ENCODE measurements around the gene RPAP3. TPM values are rescaled to one million over a fixed set of nuclear protein-coding genes. Genes with fewer than 3 reads are reported as not detected.

Gene RPAP3
- total RNA-seq, 1 experiment from 2014 or later, result 19.5 TPM

DNA sequence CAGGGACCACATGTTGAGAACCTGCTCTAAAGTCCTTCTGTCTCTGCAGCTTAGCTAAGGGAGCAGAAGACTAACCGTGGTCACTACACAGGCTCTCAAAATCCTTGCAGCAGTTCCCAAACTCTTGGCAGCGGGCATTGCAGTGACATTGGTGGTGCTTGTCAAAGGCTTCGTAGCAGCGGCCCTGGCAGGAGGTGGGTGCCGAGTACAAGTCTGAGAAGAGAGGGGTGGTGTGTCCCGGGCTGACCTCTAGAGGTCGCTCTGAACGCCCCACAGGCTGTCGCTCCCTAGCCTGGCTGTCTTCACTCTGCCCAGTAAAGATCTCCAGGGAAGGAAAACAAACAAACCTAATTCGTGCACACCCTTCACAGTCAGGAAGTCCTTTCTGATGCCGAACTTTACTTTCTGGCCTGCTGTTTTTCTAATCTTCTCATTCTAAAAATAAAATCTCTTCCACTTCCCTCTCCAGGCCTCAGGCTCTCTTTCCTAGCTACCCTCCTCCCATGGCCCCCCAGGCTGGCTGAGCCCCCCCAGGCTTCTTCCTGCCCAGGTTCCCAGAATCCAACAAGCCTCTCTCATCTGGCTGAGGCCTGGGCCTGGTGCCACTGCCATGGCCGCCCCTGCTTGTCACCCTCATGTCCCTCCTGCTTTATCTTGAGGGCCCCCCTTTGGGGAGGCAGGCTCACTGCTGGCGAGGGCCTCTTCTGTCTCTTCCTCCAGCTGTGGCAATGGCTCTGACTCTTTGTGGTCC is 11.8 kb upstream of the RPAP3 start:
- Histone ChIP-seq H3K27me3 (ENCODE audit: control insufficient read depth, insufficient read depth, low read length) (peaks cover 21% of the 10 kb centered on the region), H3K36me3 (replicated peaks; ENCODE audit: control insufficient read depth, insufficient read depth, low read length) (no peaks in the 10 kb centered on the region), H3K4me3 (ENCODE audit: insufficient read depth, low read depth, low read length) (no peak overlapping the region)
- peak; percentile 96 for DNase-seq

DNA sequence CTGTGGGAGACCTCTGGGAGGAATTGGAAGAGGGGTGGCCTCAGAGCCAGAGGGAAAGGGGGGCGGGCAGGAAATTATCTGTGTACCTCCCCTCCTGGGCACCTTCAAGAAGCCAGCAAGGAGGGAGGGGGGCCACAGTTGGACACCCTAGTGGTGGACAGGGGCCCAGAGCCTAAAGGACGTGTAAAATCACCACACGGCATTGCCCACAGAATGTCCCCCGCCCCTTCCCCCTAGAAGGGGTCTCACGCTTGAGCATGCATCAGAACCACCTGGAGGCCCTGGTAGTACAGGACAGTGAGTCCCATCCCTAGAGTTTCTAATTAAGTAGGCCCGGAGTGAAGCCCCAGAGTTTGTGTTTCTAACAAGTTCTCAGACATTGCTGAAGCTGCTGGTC is 11.2 kb upstream of the RPAP3 start:
- Histone ChIP-seq H3K36me3 (replicated peaks; ENCODE audit: control insufficient read depth, insufficient read depth, low read length) (no peaks in the 10 kb centered on the region), H3K4me3 (ENCODE audit: insufficient read depth, low read depth, low read length) (no peak overlapping the region), H3K27me3 (ENCODE audit: control insufficient read depth, insufficient read depth, low read length) (peaks cover 21% of the 10 kb centered on the region)
- no peak for DNase-seq

DNA sequence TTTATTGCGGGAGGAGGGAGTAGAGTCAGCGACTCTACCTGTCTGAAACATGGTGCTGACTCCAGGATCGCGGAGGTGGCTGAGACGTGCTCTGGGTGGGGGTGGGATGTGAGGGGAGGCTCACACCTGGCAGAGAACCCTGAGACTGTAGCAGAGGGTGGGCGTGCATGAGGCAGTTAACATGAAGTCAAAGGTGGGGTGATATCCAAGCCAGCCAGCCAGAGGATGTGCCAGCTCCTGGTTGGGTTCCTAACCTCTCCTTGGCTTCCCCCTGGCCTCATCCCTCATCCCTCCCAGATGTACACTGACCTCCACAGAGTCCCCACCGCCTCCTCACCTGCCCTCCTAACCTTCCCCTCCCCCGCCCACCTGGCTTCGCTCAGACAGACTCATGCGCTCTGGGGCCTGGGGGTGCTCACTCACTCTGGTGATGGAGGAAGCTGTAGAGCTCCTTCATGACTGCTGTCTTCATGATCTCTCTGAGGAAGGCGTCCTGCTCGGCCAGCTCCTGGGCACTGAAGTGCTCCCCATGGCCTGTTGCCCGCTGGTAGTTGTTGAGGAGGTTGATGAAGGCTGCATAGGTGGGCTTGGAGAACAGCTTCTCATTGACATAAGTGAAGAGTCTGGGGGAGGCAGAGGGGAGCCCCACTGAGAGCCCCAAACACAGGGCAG is 10.2 kb upstream of the RPAP3 start:
- H3K27me3 ChIP-seq (ENCODE audit: control insufficient read depth, insufficient read depth, low read length), result peaks cover 21% of the 10 kb centered on the region
- no peak for DNase-seq
- no peak overlapping the region for H3K4me3 ChIP-seq (ENCODE audit: insufficient read depth, low read depth, low read length)
- H3K36me3 ChIP-seq (replicated peaks; ENCODE audit: control insufficient read depth, insufficient read depth, low read length), result no peaks in the 10 kb centered on the region

DNA sequence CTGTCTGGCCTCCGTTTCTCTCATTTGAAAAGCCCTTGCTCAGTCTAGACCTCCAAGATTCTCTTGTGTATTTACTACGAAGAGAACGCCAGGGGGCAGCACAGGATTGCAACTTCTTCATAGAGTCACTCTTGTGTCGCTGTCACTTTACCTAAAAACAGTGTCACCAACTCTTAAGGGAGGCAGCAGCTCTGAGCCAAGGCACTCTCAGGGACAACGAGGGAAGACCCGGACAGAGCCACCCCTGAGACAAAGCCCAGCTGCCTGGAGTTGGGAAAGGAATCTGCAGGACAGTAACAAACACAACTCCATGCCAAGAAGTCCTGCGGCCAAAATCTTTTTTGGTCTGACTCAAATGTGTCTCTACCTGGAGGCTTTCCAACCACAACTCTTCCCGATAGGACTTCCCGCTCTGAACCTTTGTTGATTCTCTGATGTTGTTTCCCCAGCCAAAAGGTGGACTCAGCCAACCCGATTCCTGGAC is 9.6 kb upstream of the RPAP3 start:
- DNase-seq, result peak; percentile 80
- Histone ChIP-seq H3K4me3 (ENCODE audit: insufficient read depth, low read depth, low read length) (no peak overlapping the region), H3K27me3 (ENCODE audit: control insufficient read depth, insufficient read depth, low read length) (peaks cover 21% of the 10 kb centered on the region), H3K36me3 (replicated peaks; ENCODE audit: control insufficient read depth, insufficient read depth, low read length) (no peaks in the 10 kb centered on the region)

DNA sequence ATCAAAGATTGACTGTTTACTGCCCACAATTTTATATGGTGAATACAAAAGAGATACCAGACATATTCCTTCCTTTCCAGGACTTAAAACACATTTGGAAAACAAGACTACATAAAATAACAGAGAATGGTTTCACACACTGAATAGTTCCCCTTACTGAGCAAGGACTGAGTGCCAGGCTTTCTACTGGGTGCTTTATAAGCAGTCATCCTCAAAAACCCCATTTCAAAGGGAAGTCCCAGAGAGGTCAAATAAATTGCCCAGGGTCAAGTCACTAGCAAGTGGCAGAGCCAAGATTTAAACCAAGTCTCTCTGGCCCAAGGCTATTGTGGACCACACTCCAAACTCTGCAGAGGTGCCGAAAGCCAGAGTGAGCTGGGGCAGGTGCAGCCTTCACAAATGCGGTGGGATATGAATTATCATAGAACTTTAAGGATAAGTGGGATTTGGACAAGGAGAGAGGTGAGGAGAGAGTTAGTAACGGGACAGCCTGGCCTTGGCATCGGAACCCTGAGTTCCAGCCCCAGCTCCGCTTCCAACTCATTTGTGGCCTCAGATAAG is 9.1 kb upstream of the RPAP3 start:
- peaks cover 21% of the 10 kb centered on the region for H3K27me3 ChIP-seq (ENCODE audit: control insufficient read depth, insufficient read depth, low read length)
- DNase-seq, result no peak
- no peak overlapping the region for H3K4me3 ChIP-seq (ENCODE audit: insufficient read depth, low read depth, low read length)
- H3K36me3 ChIP-seq (replicated peaks; ENCODE audit: control insufficient read depth, insufficient read depth, low read length), result no peaks in the 10 kb centered on the region

DNA sequence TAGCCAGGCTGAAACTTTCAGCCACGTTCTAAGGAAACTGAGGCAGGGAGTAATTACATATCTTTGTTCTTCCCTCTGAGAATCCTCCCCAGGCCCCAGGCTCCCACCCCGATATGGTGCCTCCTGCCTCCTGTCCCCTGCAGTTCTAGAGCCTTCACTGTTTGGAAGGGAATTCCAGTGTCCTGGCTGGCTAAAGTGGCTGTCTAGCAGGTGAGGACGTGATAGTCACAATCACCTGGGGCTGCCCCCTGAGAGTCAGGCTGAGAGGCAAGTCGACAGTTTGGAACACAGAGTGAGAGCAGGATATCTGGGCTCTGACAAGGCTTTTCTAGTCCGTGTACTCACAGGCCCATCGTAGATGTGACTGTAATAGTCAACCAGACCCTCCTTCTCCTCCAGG is 6.3 kb upstream of the RPAP3 start:
- no peak for DNase-seq
- H3K27me3 ChIP-seq (ENCODE audit: control insufficient read depth, insufficient read depth, low read length), result peaks cover 19% of the 10 kb centered on the region
- no peaks in the 10 kb centered on the region for H3K36me3 ChIP-seq (replicated peaks; ENCODE audit: control insufficient read depth, insufficient read depth, low read length)
- no peak overlapping the region for H3K4me3 ChIP-seq (ENCODE audit: insufficient read depth, low read depth, low read length)

DNA sequence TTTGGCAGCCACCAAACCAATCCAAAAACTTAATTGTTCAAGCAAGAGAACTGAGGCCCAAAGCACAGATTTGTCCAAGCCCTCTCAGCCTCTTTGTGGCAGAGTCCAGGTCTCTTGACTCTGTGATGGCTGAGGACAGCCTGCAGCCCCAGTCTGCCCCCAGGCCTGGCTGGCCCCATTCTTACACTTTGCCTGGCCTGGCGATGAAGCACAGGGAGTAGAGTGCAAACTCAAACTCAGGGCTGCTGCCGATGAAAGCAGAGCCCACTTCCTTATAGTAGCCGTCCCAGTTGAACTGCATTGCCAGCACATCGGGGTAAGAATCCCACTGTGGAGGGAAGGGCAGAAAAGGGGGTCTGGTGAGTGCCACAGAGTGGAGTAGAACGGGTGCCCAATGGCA is 5.6 kb upstream of the RPAP3 start:
- H3K4me3 ChIP-seq (ENCODE audit: insufficient read depth, low read depth, low read length), result no peak overlapping the region
- H3K27me3 ChIP-seq (ENCODE audit: control insufficient read depth, insufficient read depth, low read length), result peaks cover 13% of the 10 kb centered on the region
- no peaks in the 10 kb centered on the region for H3K36me3 ChIP-seq (replicated peaks; ENCODE audit: control insufficient read depth, insufficient read depth, low read length)
- DNase-seq, result no peak

DNA sequence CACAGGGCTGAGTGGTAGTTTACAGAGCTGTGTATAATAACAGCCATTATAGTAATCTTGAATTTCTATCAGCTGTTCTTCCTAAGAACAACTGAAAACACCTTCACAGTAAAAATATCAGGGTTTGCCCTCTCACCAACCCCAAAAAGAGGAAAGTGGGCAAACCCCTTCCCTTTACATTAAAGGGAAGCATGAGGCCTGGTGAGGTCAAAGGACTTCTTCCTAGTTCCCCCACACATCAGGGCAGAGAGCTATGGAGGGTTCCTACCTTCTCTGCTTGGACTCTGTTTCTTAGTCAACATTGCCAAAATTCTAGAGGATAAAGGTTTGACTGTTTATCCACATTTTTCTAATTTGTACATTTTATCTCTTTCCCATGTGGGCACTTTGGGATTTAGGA is 4.4 kb upstream of the RPAP3 start:
- no peak for DNase-seq
- Histone ChIP-seq H3K36me3 (replicated peaks; ENCODE audit: control insufficient read depth, insufficient read depth, low read length) (no peaks in the 10 kb centered on the region), H3K27me3 (ENCODE audit: control insufficient read depth, insufficient read depth, low read length) (peaks cover 1% of the 10 kb centered on the region; the same call in 1 of the 2 replicates), H3K4me3 (ENCODE audit: insufficient read depth, low read depth, low read length) (no peak overlapping the region)

DNA sequence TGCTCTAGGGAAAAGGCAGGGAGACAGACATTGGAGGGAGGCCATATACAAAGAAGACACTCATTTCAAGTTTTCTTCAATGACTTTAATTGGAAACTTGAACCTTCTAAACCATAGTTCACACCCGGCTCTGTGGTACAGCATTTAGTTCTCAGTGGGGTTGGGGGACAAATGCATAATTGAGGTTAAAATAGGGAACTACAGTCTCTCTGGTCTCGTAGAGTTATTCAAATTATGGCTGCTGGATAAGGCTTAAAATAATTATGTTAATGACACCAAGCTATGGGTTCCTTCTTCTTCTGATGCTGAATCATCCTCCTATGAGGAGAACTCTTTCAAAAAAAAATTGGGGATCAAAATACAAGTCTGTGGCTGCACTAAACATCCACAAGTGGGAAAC is 3.8 kb upstream of the RPAP3 start:
- H3K36me3 ChIP-seq (replicated peaks; ENCODE audit: control insufficient read depth, insufficient read depth, low read length), result no peaks in the 10 kb centered on the region
- no peak for DNase-seq
- H3K4me3 ChIP-seq (ENCODE audit: insufficient read depth, low read depth, low read length), result no peak overlapping the region
- H3K27me3 ChIP-seq (ENCODE audit: control insufficient read depth, insufficient read depth, low read length), result no peaks in the 10 kb centered on the region; the same call in 1 of the 2 replicates

DNA sequence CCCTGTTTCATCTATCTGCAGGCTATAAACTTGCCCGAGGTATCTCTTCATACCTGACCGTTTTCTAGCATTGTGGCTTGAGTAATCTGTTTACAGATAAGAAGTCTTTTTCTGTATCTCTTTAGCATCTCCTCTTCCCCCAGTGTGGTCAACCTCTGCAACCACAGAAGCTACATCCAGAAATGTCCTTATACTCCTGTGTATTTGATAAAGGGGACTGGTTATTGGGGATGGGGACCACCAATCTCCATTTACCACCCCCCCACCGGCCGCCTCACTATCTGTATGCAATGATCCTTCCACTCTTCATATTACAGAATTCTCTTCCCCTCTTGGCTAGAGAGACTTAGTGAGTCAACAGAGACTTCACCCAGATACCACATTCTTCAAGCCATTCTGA is 3.4 kb upstream of the RPAP3 start:
- no peak for DNase-seq
- Histone ChIP-seq H3K36me3 (replicated peaks; ENCODE audit: control insufficient read depth, insufficient read depth, low read length) (no peaks in the 10 kb centered on the region), H3K27me3 (ENCODE audit: control insufficient read depth, insufficient read depth, low read length) (no peaks in the 10 kb centered on the region; the same call in 1 of the 2 replicates), H3K4me3 (ENCODE audit: insufficient read depth, low read depth, low read length) (no peak overlapping the region)

DNA sequence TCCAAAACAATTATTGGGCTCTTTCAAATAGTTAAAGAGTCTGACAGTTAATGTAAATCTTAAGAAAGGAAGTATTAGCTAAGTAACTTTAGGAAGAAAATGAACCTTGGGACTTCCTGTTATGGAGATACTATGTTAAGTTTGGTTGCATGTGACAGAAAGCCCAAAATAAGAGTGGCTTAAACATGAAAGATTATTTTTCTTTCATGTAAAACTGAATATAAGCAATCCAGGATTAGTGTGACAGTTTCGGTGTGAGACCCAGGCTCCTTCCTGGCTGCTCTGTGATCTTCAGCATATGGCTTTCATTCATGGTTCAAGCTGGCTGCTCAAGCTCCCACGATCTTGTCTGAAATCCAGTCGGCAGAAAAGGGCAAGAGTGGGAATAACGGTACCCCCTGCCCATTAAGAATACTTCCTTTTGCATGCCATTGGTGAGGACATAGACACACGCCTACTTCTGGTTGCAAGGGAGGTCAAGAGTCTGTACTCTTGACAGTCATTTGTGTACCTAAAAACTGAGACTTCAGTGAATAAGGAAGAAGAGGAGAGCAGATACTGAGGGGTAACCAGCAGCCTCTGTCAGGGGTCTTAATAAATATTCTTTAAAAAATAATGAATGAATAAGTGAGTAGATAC is 2.2 kb upstream of the RPAP3 start:
- H3K4me3 ChIP-seq (ENCODE audit: insufficient read depth, low read depth, low read length), result no peak overlapping the region
- no peak for DNase-seq
- no peaks in the 10 kb centered on the region for H3K36me3 ChIP-seq (replicated peaks; ENCODE audit: control insufficient read depth, insufficient read depth, low read length)
- no peaks in the 10 kb centered on the region; the same call in 1 of the 2 replicates for H3K27me3 ChIP-seq (ENCODE audit: control insufficient read depth, insufficient read depth, low read length)

DNA sequence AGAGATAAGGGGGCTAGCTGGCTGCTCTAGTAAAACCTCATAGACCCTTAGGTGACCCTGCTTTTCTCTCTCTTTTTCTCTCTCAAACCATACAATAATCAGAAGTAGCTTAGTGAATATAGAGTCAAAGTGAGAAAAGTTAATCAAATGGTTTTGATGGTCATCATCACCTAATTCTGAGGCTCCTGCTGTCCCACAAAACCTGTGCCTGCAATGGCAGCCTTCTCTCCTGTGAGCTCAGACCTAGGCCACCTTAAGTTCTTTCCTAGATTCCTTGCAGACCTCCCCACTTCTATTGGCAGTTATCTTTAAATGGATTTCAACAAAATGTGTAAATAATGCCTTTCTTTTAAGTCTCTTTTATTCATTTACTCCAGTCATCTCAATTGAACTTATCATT is 1.5 kb upstream of the RPAP3 start:
- H3K36me3 ChIP-seq (replicated peaks; ENCODE audit: control insufficient read depth, insufficient read depth, low read length), result no peaks in the 10 kb centered on the region
- no peak overlapping the region for H3K4me3 ChIP-seq (ENCODE audit: insufficient read depth, low read depth, low read length)
- DNase-seq, result no peak
- no peaks in the 10 kb centered on the region; the same call in 1 of the 2 replicates for H3K27me3 ChIP-seq (ENCODE audit: control insufficient read depth, insufficient read depth, low read length)

DNA sequence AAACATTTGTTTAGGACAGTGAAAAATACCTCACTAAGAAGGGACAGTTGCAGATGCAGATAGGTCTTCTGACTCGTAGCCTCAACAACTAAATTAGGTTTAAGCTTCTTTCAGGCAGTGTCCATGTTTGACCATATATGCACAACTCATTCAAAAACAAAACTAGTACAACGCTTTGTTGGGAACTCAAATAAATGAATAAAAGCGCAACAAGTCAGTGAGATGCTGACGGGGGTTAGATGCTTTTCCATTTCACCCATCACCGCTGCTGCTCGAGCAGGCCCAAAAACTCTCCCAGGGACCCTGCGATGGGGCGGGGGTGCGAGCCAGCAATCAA is 633 bp downstream of the RPAP3 start:
- Histone ChIP-seq H3K27me3 (ENCODE audit: control insufficient read depth, insufficient read depth, low read length) (no peaks in the 10 kb centered on the region), H3K4me3 (ENCODE audit: insufficient read depth, low read depth, low read length) (peak overlapping the region; percentile 84), H3K36me3 (replicated peaks; ENCODE audit: control insufficient read depth, insufficient read depth, low read length) (peaks cover 3% of the 10 kb centered on the region; the same call in 1 of the 2 replicates)
- DNase-seq, result no peak

DNA sequence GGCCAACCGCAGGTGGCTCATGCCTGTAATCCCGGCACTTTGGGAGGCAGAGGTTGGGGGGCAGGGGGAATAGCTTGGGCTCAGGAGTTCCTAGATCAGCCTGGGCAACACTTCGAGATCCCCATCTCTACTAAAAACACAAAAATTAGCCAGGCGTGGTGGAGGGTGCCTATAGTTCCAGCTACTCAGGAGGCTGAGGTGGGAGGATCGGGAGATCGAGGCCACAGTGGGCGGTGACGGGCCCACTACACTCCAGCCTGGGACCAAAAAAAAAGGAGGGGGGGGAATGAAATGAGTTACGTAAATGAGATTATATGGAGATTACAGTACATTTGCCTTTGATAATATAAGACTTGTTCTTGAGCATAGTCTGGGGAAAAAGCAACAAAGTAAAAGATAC is 1.1 kb downstream of the RPAP3 start:
- H3K36me3 ChIP-seq (replicated peaks; ENCODE audit: control insufficient read depth, insufficient read depth, low read length), result peaks cover 3% of the 10 kb centered on the region; the same call in 1 of the 2 replicates
- peak overlapping the region; percentile 84; the same call in 1 of the 2 replicates for H3K4me3 ChIP-seq (ENCODE audit: insufficient read depth, low read depth, low read length)
- no peaks in the 10 kb centered on the region for H3K27me3 ChIP-seq (ENCODE audit: control insufficient read depth, insufficient read depth, low read length)
- DNase-seq, result no peak

DNA sequence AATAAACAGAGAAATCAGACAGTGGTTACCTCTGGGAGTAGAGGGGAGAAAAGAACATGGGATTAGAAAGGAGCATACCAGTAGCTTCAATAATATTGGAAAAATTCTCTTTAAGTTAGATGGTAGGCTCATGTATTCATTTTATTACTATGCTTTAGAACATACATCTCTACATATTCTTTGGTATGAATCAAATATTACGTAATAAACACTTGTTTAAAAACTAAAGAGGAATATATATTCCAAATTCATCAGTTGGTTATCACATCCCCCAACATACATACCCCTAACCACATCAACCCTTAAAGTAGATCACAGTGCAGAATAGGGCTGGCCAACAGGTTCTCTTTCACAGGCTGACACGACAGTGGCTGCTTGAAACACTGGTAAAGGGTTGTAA is 5.6 kb downstream of the RPAP3 start:
- no peak overlapping the region for H3K4me3 ChIP-seq (ENCODE audit: insufficient read depth, low read depth, low read length)
- H3K36me3 ChIP-seq (replicated peaks; ENCODE audit: control insufficient read depth, insufficient read depth, low read length), result peaks cover 3% of the 10 kb centered on the region
- DNase-seq, result no peak
- H3K27me3 ChIP-seq (ENCODE audit: control insufficient read depth, insufficient read depth, low read length), result no peaks in the 10 kb centered on the region
